GM12874 (cell line): ENCODE measurements around the gene ARHGAP6.

Experiments used
- TF ChIP-seq, protein P1 (sequence below): IDR thresholded peaks from 2 replicates; pipeline ENCODE4 v1.5.1; 2011; ENCODE audit warnings: low read depth, mild to moderate bottlenecking, control low read depth, low read length, moderate library complexity; ENCODE audit not compliant: insufficient read depth

The ARHGAP6 gene

DNA sequence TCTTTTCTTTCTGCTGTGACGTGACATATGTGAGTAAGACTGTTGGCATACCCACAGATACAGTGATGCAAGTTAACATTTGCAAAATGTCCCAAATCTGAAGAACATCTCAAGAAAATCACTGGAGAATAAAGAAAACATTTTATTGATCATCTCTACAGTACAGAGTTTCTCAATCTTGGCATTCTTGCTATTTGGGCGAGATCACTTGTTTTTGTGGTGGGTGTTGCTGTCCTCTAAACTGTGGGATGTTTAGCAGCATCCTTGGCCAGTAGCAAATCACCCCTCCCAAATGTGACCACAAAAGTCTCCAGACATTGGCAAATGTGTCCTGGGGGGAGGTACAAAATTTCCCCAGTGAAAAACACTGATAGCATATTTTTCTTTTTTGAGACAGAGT lies 343.7 kb downstream of the ARHGAP6 start:
- TF ChIP-seq, protein P1, sequence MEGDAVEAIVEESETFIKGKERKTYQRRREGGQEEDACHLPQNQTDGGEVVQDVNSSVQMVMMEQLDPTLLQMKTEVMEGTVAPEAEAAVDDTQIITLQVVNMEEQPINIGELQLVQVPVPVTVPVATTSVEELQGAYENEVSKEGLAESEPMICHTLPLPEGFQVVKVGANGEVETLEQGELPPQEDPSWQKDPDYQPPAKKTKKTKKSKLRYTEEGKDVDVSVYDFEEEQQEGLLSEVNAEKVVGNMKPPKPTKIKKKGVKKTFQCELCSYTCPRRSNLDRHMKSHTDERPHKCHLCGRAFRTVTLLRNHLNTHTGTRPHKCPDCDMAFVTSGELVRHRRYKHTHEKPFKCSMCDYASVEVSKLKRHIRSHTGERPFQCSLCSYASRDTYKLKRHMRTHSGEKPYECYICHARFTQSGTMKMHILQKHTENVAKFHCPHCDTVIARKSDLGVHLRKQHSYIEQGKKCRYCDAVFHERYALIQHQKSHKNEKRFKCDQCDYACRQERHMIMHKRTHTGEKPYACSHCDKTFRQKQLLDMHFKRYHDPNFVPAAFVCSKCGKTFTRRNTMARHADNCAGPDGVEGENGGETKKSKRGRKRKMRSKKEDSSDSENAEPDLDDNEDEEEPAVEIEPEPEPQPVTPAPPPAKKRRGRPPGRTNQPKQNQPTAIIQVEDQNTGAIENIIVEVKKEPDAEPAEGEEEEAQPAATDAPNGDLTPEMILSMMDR: no peak

- TF ChIP-seq, protein P1: no peak
Observed at GRCh38 chrX:11319806-11320520, 345.8 kb downstream of the ARHGAP6 start.

- TF ChIP-seq, protein P1: no peak
Observed at GRCh38 chrX:11311706-11312105, 354.0 kb downstream of the ARHGAP6 start.

DNA sequence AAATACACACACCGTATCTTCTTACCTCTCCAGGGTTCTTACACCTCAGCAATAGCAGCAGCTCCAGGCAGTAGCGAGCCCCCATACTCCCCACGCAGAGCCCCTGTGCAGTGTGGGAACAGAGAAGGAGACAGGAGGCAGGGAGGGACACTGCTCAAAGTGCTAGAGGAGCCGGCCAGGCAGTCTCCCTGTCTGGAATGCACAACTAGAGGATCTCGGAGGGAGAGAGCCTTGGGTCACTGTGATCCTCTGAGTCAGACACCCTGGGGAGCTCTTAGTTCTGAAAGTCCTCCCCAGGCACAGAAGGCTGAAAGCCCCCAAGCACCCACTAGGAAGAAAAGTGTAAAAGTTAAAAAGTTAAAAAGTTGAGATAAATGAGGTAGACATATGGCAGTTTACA lies 356.5 kb downstream of the ARHGAP6 start:
- TF ChIP-seq, protein P1: no peak

DNA sequence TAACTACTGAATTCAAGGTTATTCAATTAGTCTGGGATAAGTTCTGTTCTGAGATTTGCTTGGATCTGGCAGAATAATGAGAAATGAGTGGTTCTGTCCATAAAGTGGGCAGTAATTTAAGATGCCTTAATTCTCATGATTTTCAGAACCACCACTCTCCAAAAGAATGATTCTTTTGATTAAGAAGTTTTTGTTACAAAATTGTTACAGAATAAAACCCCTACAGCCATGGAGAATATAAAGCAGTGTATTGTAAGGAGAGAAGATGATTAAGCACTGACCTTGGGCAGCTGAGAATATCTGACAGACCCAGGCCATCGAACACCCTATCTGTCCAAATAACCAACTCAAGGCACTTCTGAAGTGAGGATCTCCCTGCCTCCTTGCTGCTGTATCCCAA lies 360.1 kb downstream of the ARHGAP6 start:
- TF ChIP-seq, protein P1: no peak

DNA sequence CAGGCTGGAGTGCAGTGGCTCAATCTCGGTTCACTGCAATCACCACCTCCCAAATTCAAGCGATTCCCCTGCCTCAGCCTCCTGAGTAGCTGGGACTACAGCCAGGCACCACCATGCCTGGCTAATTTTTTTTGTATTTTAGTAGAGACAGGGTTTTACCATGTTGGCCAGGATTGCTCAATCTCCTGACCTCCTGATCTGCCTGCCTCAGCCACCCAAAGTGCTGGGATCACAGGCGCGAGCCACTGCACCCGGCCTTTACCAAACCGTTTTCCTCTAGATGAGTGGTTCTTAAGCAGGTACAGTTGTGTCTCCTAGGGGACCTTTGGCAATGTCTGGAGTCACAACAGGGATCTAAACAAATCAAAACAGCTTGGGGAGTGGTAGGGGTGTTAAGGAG lies 360.9 kb downstream of the ARHGAP6 start:
- TF ChIP-seq, protein P1: no peak

- TF ChIP-seq, protein P1: no peak
Observed at GRCh38 chrX:11298600-11298999, 367.1 kb downstream of the ARHGAP6 start.

DNA sequence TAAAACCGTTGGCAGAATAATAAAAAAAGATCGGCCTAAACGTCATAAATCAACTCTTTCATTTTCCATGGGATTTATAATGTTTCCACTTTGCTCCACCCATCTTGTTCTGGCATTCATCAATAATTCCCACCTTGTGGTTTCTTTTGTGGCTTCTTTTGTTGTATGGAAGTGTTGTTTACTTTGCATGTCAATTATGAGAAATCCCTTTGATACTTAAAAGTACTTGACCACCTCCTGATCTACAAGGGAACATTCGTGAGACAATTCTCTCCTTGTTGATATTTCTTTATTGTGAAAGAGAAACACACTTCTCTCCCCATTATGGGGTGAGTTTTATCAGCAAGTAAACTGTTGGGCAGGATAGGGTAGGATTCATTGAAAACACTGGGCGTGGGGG lies 369.7 kb downstream of the ARHGAP6 start:
- TF ChIP-seq, protein P1: no peak
